T-helper 1 cell treated with Interleukin-12 subunit alpha and Interleukin-12 subunit beta and Interleukin-4 antibody, amounts not matched to agents 30 ng/mL and 1 ng/mL, for 36 hours (primary cell): ENCODE measurements around the gene GPR183. TPM values are rescaled to one million over a fixed set of nuclear protein-coding genes. Genes with fewer than 3 reads are reported as not detected.

Source experiments
- intact Hi-C: fragments of 100-400 bp; cut with micrococcal nuclease; formaldehyde crosslinking; loops from one replicate; pipeline ENCODE4 v1.15.1; 2024
- total RNA-seq: library from RNA; stranded (reverse); gene quantifications from 2 replicates; pipeline ENCODE4 v1.2.3, GENCODE V29; 2022

The GPR183 gene, protein sequence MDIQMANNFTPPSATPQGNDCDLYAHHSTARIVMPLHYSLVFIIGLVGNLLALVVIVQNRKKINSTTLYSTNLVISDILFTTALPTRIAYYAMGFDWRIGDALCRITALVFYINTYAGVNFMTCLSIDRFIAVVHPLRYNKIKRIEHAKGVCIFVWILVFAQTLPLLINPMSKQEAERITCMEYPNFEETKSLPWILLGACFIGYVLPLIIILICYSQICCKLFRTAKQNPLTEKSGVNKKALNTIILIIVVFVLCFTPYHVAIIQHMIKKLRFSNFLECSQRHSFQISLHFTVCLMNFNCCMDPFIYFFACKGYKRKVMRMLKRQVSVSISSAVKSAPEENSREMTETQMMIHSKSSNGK
- 14.5 and 15.4 TPM in 2 replicates for total RNA-seq

DNA sequence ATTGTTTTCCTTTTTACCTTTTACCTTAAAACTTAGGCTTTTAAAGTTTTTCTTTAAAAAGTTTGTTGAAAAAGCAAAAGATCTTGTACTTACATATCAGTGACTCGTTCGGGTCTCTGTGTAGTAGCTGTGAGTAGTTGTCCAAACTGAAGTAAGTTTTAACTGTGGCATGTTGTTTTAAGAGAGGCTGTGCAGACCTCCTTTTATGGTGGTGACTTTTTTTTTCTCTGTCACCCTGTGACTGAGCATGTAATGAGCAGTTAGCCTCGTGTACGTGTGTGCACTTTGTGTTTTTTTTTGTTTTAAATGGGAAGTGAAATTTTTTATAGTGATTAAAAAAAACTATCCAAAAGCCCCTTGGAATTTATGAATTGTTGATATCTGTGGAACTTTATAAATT, at the start of gene GPR183:
TSS of gene GPR183 (minus strand) at position 153 of the 400 bp plus-strand sequence. CDS start 11,254 bp downstream, outside the sequence.
- intact Hi-C loops = loop anchor here (1.0 to 10.0 kb wide), 8 partner anchors 8 to 778 kb away; partner anchors contain the start of genes PCCA and UBAC2

DNA sequence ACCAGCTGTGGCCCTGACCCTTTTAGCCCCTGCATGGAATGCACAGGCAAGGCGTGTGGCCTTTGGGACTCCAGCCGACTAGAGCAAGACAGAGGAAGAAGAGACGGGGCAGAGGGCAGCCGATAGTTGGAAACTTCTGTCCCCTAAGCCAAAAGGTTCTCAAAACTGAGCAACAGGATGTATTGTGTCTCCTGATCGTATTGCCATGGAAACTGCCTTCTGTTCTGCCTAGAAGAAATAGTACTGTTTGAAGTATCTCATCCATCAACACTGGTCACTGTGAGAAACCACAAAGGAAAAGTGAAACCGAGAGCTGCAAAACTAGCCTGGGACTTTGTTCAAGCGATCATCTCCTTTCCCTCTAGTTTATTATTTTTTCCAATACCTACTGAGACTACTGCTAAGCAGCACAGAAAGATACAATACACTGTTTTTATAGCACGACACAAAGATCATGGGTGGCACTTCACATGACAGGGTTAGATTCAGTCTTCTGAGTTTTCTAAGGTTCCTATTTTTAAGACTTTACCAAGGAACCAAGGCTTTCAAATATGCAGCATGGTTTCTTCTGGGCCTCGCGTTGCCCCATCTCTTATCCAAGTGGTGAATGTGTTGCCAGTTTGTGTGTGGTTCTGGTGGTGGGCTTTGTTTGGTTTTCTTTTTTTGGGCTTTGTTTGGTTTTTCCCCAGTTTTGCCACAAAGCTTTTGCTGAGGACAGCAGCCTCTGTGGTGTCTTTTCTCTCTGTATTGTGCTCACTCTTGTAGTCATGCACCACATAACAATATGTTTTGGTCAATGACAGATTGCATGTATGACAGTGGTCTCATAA, 49.3 kb upstream of the GPR183 start:
- intact Hi-C loops = loop anchor here (1.0 to 10.0 kb wide), 19 partner anchors 12 to 1036 kb away; partner anchors contain the start of genes CLYBL, GPR183, STK24 and UBAC2

DNA sequence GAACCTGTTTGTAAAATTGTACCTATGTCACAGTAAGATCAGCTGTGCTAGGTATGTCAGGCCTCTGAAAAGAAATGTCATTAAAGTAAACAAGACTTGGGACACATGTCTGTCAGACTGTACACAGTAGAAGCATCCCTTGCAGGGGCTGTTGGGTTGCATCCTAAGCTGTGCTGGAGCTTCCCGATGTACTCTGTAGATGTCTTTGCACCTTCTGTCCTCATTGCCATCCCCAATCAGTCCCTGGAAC, 48.7 kb upstream of the GPR183 start:
- intact Hi-C loops = loop anchor here (1.0 to 10.0 kb wide), 14 partner anchors 12 to 1036 kb away; partner anchors contain the start of genes CLYBL and STK24

DNA sequence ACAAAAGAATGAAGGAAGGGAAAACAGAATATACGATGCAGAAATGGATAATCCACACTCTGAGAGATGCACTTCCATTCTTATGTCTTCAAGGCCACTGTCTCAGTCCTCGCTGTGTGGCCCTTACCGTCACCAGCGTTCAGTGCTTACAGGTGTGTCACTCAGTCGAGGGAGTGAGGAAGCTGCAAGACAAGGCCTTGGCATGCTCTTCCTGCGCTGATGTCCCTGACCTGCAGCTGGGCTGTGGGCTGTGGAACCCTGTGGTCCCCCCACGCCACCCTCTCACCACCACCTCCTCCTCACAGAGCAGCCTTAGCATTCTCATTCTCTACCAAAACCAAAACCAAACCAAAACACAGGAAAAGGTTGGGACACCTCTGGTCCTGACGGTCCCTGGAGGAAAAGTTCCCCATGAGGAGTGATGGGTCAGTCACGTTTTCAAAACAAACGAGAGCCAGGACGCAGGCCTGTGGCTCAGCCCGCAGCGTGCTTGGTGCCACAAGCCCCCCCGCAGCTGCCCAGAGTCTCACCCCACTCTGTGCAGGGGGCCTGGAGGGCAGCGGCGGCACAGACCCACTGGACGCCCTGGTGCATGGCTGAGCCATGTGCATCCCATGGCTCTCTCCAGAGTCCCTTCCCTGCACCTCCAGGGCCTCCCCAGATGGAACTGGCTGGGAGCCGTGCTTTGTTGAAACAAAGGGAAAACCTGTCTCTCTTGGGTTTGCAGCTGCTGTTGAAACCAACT, 48.2 kb upstream of the GPR183 start:
- intact Hi-C loops = loop anchor here (1.0 to 10.0 kb wide), 14 partner anchors 13 to 1037 kb away; partner anchors contain the start of genes CLYBL and STK24

DNA sequence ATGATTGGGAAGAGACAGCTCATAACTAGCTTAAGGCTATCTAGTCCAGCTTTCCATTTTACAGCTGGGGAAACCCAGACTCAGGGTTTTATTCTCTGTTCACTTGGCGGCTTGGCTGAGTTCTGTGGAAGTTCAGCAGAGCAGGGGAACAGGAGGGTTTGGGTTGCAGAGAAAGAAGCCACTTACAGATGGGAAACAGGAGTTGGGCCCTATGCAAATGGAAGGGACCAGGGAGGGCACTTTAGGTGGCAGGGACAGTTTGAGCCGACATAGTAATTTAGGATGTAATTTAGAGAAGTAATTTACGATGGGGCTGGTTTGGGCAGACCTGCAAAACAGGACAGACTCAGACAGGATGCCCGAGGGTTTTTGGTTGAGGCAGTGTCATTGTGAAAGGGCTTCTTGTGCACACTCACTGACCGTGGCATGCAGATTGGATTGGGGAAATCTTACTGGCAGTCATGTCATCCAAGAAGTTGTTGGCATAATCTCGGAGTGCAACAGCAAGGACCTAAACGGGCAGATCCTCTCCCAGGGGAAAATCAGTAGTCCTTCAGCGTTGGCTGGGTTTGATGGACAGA, 47.3 kb upstream of the GPR183 start:
- intact Hi-C loops = loop anchor here (10.0 kb wide), 2 partner anchors 480 to 780 kb away; partner anchors contain the start of gene STK24

DNA sequence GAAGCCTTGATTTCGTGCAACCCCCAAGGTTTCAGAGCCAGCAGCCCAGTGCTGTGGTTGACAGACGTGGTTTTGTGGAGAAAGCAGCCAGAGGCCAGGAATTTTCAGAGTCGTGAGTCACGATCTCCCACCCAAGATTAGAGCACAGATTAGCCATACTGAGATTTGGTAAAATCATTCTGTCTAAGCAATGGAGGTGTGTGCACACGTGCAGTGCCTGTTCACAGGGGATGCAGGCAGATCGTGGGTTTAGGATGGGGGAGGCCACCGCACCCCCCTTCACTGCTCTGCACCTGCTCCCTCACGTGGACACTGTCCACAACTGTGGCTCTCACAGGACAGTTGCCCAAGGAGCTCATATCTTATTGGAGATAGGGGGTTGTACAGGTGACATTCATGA, 46.6 kb upstream of the GPR183 start:
- intact Hi-C loops = loop anchor here (10.0 kb wide), 2 partner anchors 479 to 779 kb away; partner anchors contain the start of gene STK24

DNA sequence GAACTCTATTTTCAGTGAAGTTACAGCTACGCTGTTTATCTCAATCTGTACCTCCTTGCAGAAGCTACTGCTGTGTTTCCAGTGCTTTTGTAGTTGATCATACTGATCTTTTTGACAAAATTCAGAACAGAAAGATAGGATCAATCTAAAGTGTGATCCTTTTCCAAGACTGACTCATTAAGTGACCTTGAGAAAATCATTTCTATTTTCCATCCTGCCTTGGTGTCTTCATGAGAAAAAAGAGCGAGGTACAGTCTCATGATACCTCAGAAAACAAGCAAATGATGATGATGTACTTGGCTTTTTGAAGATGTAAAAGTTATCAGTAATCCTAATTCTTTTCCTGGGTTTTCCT, 46.0 kb upstream of the GPR183 start:
- intact Hi-C loops = loop anchor here (10.0 kb wide), 2 partner anchors 478 to 778 kb away; partner anchors contain the start of gene STK24

DNA sequence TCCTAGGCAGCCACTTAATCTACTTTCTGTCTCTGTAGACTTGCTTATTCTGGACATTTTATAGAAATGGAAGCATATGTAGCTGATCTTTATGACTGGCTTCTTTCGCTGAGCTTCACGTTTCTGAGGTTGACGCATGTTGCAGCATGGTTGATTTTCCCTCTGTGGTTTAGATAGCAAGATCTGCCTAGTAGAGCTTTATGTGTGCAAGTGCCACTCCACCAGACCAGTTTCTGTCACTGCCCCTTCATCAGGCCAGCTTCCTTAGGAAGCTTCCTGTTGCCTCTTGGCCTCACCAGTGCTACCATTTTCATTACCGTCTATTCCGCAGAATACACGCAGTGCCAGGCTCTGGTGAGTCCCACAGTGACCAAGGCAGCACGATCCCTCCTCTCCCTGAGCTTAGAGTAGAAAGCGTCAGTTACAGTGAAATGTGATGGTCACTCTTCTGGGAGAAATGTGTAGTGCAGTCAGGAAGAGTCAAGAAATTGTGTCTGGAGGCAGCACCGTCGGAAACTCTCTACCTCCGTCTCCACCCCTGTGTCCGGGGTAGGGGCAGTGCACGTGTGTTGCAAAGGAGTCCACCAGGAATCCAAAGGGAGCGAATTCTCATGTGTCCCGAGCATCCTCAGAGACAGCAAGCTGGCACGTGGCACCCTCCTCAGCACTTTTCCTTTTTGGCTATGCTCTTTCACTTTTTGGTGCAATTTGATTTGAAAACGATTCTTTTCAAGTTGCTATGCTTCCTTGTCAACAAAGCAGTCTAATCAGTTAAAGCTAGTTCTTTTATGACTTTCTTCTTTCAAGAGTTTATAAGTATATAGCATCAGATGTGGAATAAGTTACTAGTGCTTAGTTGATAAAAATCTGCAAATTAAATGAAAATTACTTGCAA, 45.4 kb upstream of the GPR183 start:
- intact Hi-C loops = loop anchor here (10.0 kb wide), 2 partner anchors 478 to 778 kb away; partner anchors contain the start of gene STK24

DNA sequence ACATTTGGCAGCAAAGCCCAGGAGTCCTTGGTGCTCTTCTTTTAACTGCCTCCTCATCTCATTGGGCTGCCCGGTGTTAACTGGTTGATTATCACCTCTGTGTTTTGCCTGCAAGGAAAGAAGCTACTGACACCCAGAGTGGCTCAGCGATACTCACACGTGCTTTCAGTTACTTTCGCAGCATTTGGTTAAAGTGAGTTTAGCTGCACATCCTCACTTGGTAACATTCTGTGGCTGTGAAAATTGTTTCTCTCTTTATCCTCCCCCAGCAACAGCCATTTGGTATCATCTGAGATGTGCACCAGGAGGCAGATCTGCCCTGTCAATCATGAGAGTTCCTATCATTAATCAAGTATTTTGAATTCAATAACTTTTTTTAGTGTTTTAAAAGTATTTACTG, 44.6 kb upstream of the GPR183 start:
- intact Hi-C loops = loop anchor here (10.0 kb wide), 2 partner anchors 477 to 777 kb away; partner anchors contain the start of gene STK24

DNA sequence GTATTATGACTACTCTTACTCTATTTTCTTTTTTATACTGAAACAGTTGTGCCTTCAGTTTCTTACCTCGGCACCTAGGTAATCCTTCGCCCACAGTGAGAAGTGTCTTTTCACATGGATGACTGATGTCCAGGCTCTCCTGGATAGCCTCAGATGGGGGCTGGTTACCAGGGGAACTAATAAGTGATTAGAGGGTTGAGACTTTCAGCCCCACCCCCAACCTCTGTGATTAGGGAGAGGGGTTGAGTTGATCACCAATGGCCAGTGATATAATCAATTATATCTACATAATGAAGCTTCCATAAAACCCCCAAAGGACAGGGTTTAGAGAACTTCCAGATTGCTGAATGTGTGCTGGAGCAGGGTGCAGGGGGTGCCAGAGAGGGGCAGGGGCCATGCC, 43.0 kb upstream of the GPR183 start:
- intact Hi-C loops = loop anchor here (10.0 kb wide), 2 partner anchors 475 to 775 kb away; partner anchors contain the start of gene STK24

DNA sequence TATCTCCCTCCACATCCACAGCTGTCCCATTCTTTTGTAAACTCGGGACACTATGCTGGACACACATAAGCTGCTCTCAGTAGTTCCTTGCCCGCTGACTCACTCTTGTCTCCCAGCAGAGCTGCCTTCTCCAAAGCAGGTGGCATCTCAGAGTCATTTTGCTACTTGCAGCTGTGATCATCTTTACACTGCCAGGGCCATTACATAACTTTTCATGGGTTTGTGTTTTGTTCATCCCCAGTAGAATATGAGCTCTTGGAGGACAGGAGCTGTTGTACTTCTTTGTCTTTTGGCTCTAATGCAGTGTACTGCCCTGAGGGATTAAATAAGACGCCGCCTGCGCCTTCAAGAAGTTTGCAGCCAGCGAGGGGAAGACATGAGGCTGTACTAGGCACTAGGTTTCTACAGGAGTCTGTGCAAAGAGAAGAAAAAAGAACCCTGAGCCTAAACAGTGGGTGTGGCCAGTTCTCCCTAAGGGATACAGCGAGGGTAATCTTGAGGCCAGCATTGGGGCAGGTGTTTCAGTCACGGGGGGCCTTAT, 40.8 kb upstream of the GPR183 start:
- intact Hi-C loops = no loop called here

DNA sequence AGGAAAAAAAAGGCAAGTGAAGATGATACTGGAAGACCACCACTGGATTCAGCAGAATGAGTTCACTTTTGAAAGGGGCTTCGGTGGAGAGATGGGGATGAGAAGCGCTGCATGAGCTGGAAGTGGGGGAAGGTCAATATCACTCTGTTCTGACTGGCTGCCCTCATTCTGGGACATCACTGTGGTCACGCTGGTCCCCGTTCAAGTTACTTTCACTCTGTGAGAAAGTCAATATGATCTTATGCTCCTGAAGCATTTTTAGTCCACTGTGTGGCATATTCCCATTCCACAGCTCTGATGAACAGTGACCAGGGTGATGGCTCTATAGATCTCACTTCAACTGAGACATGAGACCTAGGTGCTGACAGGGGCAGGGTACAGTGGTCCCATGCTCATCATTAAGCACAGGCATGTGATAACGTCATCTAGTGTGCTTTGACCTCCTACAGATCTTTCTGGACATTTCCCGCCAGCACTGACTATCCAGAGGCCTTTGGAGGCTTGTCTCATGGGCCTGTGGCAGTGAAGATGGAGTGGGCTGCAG, 40.2 kb upstream of the GPR183 start:
- intact Hi-C loops = no loop called here

DNA sequence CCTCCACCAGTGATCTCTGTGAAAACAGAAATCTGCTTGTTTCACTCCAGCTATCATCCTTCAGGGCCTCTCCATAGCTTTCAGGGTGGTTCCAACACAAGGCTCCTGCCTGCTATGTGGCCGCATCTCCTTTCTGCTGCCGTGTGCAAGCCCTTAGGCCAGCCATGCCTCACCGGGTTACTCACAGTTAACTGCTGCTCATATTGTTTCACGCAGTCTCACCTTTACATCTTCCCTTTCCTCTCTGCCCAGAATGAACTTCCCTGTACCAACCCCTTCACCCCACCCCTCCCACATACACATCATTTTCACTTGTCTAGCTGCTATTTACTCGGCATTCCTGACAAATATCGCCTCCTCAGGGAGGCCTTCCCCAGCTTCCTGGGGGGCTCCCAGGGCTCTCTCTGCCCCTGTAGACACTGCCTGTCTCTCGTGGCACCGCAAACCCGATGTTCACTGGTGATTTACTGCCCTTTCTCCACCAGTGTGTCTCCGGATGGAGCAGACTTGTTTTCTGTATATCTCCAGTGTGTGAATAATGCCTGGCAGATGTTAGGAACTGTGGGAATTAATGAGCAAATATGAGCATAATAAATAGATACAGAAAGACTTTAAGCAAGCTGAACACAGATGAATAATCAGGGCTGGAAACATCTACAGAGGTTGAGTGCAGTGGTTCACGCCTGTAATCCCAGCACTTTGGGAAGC, 39.3 kb upstream of the GPR183 start:
- intact Hi-C loops = no loop called here

DNA sequence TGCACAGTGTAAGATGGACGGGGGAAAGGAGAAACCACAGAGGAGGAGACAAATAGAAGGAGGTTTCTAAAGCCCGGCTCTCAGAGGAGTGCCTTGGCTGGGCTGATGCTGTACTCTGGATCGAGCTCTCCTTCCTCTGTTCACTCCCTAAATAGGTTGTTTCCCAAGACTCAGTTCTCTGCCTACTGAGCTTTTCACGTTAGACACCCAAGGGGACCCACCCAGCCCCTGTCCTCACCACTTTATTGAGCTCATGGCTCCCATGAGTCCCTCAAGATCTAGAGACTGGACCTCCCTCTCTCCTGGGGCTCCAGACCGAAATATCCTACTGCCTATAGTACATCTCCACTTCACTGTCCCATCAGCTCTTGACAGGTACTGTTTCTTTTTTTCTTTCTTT, 38.1 kb upstream of the GPR183 start:
- intact Hi-C loops = no loop called here

DNA sequence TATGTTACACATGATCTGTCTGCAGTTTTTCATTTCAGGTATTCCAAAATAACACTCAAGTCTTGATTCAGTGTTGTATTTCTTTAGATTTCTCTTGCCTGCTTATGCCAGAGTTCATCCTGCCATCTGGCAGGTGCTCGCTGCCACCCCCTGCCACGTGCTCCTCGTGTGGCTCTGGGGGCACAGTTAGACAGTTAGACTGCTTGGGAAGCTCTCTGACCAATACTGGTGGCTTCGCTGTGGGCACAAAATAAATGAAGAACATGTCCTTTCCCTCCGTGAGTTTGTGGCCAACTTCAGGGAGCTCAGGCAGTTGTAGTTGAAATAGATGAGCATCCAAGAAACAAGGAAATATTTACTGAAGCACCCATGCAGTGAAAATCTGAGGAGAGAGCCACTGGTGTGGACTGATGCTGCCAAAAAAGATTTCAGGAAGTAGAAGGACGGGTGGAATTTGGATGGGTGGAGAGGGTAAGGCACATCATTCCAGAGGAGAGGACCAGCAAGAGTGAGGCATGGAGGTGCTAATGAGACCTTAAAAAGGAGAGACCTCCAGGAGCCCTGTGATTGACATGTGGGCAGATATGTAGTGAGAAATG, 37.5 kb upstream of the GPR183 start:
- intact Hi-C loops = no loop called here

DNA sequence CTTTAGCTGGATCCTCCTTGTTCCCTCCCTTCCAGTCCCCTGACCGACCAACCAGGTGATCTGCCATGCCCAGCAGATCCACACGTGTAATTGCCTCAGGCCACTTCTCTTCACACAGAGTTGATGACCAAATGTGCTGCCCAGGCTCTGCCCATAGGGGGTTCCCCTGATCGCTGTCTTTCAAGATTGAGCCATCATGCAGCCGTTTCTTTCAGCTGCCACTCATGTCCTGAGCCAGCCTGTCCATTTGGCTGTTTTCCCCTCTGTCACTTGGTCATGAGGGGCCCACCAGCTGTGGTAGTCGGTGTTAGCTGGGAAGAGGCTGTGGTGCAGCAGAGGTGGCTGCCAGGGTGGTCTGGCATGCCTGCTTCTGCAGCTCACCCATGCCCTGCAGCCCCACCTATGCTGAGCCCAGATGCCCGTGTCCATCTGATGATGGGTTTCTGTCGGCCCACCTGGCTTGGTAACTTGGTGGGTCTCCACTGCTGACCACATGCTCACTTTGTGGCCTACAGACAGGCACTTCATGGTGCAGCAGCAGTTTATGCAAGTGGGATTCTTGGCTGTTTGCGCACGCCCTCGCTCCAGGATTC, 35.6 kb upstream of the GPR183 start:
- intact Hi-C loops = no loop called here

DNA sequence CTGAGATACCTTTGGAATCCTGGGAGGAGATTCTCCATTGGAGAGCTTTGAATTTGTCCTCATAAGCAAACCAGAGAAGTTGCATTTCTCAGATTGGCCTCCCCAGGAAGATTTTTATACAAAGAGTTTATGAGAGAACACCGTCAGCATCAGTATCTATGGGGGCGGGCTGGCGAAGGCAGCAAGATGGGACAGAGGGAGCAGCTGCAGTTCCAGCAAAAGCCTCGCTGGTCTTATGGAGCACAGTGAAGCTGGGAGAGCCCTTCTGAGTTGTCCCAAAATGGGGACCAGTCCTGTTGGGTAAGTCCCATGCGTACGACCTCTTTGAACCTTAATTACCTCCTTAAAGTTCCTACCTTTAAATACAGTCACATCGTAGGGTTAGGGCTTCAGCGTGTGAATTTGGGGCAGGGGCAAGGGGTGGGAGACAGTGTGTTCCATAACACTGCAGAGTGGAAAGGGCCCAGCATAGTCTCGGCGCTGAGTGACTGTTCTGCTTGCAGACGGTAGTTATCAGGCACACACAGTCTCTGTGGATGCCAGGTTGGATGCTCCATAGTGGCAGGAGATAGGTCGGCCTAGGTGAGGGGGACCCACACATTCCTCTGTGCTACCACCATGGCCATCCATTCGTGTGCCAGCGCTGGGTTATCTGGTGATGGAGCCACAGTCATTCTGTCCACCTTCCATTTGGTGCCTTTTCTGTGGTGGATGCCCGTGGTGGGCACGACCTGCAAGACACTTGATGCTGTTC, 34.9 kb upstream of the GPR183 start:
- intact Hi-C loops = no loop called here
